ENCODE results near the gene CCL27. TPM values are rescaled to one million over a fixed set of nuclear protein-coding genes. Genes with fewer than 3 reads are reported as not detected.

CCL27 gene
- total and polyA plus RNA-seq, 2 donors (not counting 1 experiment from before 2014, with no cell fraction given) = not detected

DNA sequence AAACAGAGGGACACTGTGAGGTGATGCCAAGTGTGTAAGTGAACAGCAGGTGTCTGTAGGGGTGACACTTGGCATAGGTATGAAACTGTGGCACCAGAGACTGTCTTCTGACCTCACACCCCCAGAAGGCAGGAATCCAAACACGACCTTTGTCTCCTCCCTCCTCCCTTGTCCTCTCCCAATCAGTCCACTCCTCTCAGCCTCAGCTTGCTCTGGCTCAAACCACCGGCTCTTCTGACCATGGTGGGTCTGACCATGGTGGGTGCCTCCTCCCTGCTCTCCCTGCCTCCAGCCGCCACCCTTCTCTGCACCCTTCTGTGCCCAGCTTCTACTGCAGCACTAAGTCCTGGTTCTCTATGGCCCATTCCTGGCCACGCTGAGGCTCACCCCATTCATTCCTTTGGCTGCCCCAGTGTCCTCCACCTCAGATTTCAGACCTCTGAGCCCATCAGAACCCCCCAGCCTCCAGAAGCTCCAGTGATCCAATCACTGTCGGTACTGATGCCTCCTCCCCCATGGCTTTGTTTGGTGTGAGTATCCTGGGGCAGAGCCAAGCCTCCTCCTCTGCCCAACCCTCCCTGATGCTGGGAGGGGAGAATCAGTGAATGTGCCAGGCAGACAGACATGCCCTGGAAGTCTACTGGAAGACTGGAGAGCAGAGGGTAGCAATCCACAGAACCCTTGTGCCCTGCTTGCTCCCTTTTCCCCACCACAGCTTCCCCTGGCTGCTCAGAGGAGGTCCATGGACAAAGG is 31.9 kb downstream of the CCL27 start:
- Histone ChIP-seq H3K27me3 (ENCODE audit: control insufficient read depth, insufficient read depth, low read length) (peaks cover 43% of the 10 kb centered on the region), H3K4me2 (ENCODE audit: extremely low read depth, insufficient read depth, low read length) (no peak overlapping the region), H3K79me2 (ENCODE audit: control insufficient read depth, insufficient read depth, low read length) (peaks cover 3% of the 10 kb centered on the region), H3K4me1 (ENCODE audit: control insufficient read depth, extremely low read depth, insufficient read depth, low read length) (no peaks in the 10 kb centered on the region), H3K9me3 (ENCODE audit: control insufficient read depth, insufficient read depth, low read depth, low read length) (no peaks in the 10 kb centered on the region), H3K4me3 (replicated peaks in 1 of 4; ENCODE audit: control extremely low read depth in 1 of 4, insufficient read depth in 1 of 4, low read depth in 3 of 4, low read length in 4 of 4) (no peak overlapping the region), H3K9ac (ENCODE audit: insufficient read depth, low read length) (no peak overlapping the region), H3K27ac (ENCODE audit: insufficient read depth, low read length) (no peak overlapping the region), H4K20me1 (ENCODE audit: control insufficient read depth, extremely low read depth, insufficient read depth, low read length) (no peaks in the 10 kb centered on the region), H3K36me3 (ENCODE audit: control insufficient read depth, insufficient read depth, low read length) (peaks cover 2% of the 10 kb centered on the region), H2AFZ (ENCODE audit: low read length) (no peak overlapping the region)
- no peak for DNase-seq (ENCODE audit: low read depth in 2 of 2)
- TF ChIP-seq, protein P1, sequence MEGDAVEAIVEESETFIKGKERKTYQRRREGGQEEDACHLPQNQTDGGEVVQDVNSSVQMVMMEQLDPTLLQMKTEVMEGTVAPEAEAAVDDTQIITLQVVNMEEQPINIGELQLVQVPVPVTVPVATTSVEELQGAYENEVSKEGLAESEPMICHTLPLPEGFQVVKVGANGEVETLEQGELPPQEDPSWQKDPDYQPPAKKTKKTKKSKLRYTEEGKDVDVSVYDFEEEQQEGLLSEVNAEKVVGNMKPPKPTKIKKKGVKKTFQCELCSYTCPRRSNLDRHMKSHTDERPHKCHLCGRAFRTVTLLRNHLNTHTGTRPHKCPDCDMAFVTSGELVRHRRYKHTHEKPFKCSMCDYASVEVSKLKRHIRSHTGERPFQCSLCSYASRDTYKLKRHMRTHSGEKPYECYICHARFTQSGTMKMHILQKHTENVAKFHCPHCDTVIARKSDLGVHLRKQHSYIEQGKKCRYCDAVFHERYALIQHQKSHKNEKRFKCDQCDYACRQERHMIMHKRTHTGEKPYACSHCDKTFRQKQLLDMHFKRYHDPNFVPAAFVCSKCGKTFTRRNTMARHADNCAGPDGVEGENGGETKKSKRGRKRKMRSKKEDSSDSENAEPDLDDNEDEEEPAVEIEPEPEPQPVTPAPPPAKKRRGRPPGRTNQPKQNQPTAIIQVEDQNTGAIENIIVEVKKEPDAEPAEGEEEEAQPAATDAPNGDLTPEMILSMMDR (conservative IDR thresholded peaks at IDR 0.05 in 1 of 2, IDR thresholded peaks at IDR 0.05 in 1 of 2; ENCODE audit: low read depth in 1 of 2, low read length in 2 of 2) = no peak
- no peak for TF ChIP-seq EZH2 (IDR thresholded peaks at IDR 0.05; ENCODE audit: low read length, missing control alignments)

DNA sequence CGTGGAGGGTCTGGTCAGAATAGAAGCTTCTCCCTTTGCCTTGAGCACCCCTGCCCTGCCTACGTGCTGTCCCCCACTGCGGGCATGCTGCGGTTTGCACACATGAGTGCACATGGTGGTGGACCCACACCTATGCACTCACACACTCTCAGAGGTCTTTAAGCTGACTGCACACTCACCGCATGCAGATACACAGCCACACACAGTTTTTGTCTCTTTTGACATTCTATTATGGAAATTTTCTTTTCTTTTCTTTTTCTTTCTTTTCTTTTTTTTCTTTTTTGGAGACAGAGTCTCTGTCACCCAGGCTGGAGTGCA is 33.0 kb downstream of the CCL27 start:
- Histone ChIP-seq H3K27ac (ENCODE audit: insufficient read depth, low read length) (no peak overlapping the region), H2AFZ (ENCODE audit: low read length) (no peak overlapping the region), H3K79me2 (ENCODE audit: control insufficient read depth, insufficient read depth, low read length) (no peaks in the 10 kb centered on the region), H3K9me3 (ENCODE audit: control insufficient read depth, insufficient read depth, low read depth, low read length) (no peaks in the 10 kb centered on the region), H3K9ac (ENCODE audit: insufficient read depth, low read length) (no peak overlapping the region), H3K4me2 (ENCODE audit: extremely low read depth, insufficient read depth, low read length) (no peak overlapping the region), H3K4me1 (ENCODE audit: control insufficient read depth, extremely low read depth, insufficient read depth, low read length) (no peaks in the 10 kb centered on the region), H3K36me3 (ENCODE audit: control insufficient read depth, insufficient read depth, low read length) (no peaks in the 10 kb centered on the region), H4K20me1 (ENCODE audit: control insufficient read depth, extremely low read depth, insufficient read depth, low read length) (no peaks in the 10 kb centered on the region), H3K27me3 (ENCODE audit: control insufficient read depth, insufficient read depth, low read length) (peaks cover 51% of the 10 kb centered on the region), H3K4me3 (replicated peaks in 1 of 4; ENCODE audit: control extremely low read depth in 1 of 4, insufficient read depth in 1 of 4, low read depth in 3 of 4, low read length in 4 of 4) (no peak overlapping the region)
- DNase-seq (ENCODE audit: low read depth in 2 of 2) = no peak
- TF ChIP-seq EZH2 (IDR thresholded peaks at IDR 0.05; ENCODE audit: low read length, missing control alignments) = peak; percentile 72
- TF ChIP-seq, protein P1 (conservative IDR thresholded peaks at IDR 0.05 in 1 of 2, IDR thresholded peaks at IDR 0.05 in 1 of 2; ENCODE audit: low read depth in 1 of 2, low read length in 2 of 2) = no peak

DNA sequence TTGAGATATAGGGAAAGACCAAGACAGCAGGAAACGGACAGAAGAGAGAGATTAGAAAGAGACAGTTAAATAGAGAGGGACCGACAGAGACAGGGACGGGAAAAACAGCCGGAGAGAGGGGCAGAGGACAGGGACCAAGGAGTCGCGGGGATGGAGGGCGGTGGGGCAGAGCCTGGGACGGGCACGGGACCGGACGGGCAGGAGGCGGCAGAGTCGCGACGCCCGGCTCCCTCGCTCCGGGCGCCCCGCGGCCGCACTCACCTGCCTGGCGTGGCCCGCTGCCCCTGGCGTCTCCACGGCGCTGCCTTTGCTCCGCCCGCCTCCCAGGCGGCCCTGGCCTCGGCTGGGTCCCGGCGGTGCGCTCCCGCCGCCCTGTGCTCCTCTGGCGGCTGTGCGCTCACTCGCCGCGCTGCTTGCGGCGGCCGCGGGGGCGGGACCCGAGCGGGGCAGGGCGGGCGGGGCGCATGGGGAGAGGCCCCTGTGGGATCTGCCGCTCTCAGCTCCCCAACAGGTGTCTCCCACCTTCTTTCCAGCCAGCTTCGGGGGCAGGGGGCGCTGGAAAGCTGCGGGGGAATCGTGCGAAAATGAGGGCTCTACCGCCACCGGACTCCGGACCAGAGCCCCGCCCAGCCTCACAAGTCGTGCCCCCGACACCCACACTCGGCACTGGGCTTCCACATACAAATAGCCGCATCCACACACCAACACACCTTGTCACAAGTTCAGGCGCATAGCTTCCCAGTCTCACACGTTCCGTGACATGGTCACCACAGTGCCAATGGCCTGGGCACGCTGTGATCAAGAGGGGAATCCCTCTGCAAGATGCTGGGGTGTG is 33.6 kb downstream of the CCL27 start, which contains the start of gene ARID3C:
TSS of gene ARID3C (minus strand) at position 411 of the 835 bp plus-strand sequence. CDS start 1,052 bp downstream, outside the sequence.
- Histone ChIP-seq H3K4me1 (ENCODE audit: control insufficient read depth, extremely low read depth, insufficient read depth, low read length) (no peaks in the 10 kb centered on the region), H3K9me3 (ENCODE audit: control insufficient read depth, insufficient read depth, low read depth, low read length) (no peaks in the 10 kb centered on the region), H3K79me2 (ENCODE audit: control insufficient read depth, insufficient read depth, low read length) (no peaks in the 10 kb centered on the region), H3K27ac (ENCODE audit: insufficient read depth, low read length) (no peak within 1 kb of the TSS), H2AFZ (ENCODE audit: low read length) (no peak within 1 kb of the TSS), H3K27me3 (ENCODE audit: control insufficient read depth, insufficient read depth, low read length) (peaks cover 56% of the 10 kb centered on the region), H4K20me1 (ENCODE audit: control insufficient read depth, extremely low read depth, insufficient read depth, low read length) (no peaks in the 10 kb centered on the region), H3K4me2 (ENCODE audit: extremely low read depth, insufficient read depth, low read length) (peak within 1 kb of the TSS; percentile 58), H3K4me3 (replicated peaks in 1 of 4; ENCODE audit: control extremely low read depth in 1 of 4, insufficient read depth in 1 of 4, low read depth in 3 of 4, low read length in 4 of 4) (peak within 1 kb of the TSS in 2 of 4 experiments; percentile 22 to 44), H3K36me3 (ENCODE audit: control insufficient read depth, insufficient read depth, low read length) (no peaks in the 10 kb centered on the region), H3K9ac (ENCODE audit: insufficient read depth, low read length) (no peak within 1 kb of the TSS)
- DNase-seq (ENCODE audit: low read depth in 2 of 2) = no peak
- TF ChIP-seq, protein P1 (conservative IDR thresholded peaks at IDR 0.05 in 1 of 2, IDR thresholded peaks at IDR 0.05 in 1 of 2; ENCODE audit: low read depth in 1 of 2, low read length in 2 of 2) = no peak
- peak; percentile 90 for TF ChIP-seq EZH2 (IDR thresholded peaks at IDR 0.05; ENCODE audit: low read length, missing control alignments)

All from fibroblast of lung (primary cell).